Panc1 (cell line): ENCODE data around the gene CBX2. TPM values are rescaled to one million over a fixed set of nuclear protein-coding genes. Genes with fewer than 3 reads are reported as not detected.
A peak's percentile ranks its signal among the peaks of the same experiment; 100 is the strongest.

Experiments
- ATAC-seq: fragments of 200-7000 bp; cut with Tn5 transposase; 2 replicates; pipeline ENCODE4 v1.9.1; 2020; ENCODE audit warnings: mild to moderate bottlenecking, moderate library complexity
- BruUV-seq: library from RNA; stranded (reverse); fragments of 400-500 nt; replicated peaks from 2 replicates; lab custom pipeline; 2021; lab: Mats Ljungman, UMichigan
- CTCF ChIA-PET: fragments of 300-600 bp; sonication (Branson Sonifier 250); formaldehyde crosslinking; loops from one replicate; lab custom pipeline; 2022; ENCODE audit warnings: antibody characterized with exemption; lab: Charles Lee
- POLR2A ChIA-PET: fragments of 300-600 bp; sonication (Branson Sonifier 250); formaldehyde crosslinking; loops from one replicate; lab custom pipeline; 2022; ENCODE audit warnings: antibody characterized with exemption; lab: Charles Lee
- DNase-seq: peaks from one replicate; pipeline ENCODE4 v3.0.0-alpha.2; 2010; ENCODE audit warnings: low read depth, low spot score
- H3K27ac ChIP-seq: 2 replicates; pipeline ENCODE4 v1.5.1; 2011; ENCODE audit warnings: mild to moderate bottlenecking, low read length, inconsistent platforms
- H3K27me3 ChIP-seq: fragments of 200-500 bp; sonication (Bioruptor generic); 2 replicates; pipeline ENCODE4 v1.6.0; 2014; ENCODE audit warnings: low read length, inconsistent platforms; ENCODE audit not compliant: control insufficient read depth, insufficient read depth
- H3K36me3 ChIP-seq: fragments of 200-500 bp; sonication (Bioruptor generic); 2 replicates; pipeline ENCODE4 v1.5.1; 2014; ENCODE audit warnings: inconsistent platforms, mild to moderate bottlenecking, low read length, moderate library complexity; ENCODE audit not compliant: control insufficient read depth, insufficient read depth
- H3K4me1 ChIP-seq: 2 replicates; pipeline ENCODE4 v1.5.1; 2011; ENCODE audit warnings: inconsistent platforms, mild to moderate bottlenecking, low read length, moderate library complexity; ENCODE audit not compliant: control insufficient read depth, insufficient read depth
- H3K4me3 ChIP-seq, 2 experiments: 2 replicates each; pipeline ENCODE4 v1.5.1; 2011 to 2012; ENCODE audit warnings: low read depth in 2 of 2, low read length in 2 of 2, mild to moderate bottlenecking in 2 of 2, inconsistent platforms in 1 of 2, moderate library complexity in 1 of 2
- H3K9me3 ChIP-seq: fragments of 200-500 bp; sonication (Bioruptor generic); 2 replicates; pipeline ENCODE4 v1.5.1; 2014; ENCODE audit warnings: low read depth, mild to moderate bottlenecking, inconsistent platforms, low read length, moderate library complexity; ENCODE audit not compliant: control insufficient read depth, insufficient read depth
- CTCF ChIP-seq: fragments of 450-650 bp; IDR thresholded peaks from 2 replicates; pipeline ENCODE4 v1.5.1; 2017; ENCODE audit warnings: mild to moderate bottlenecking
- POLR2AphosphoS5 ChIP-seq: IDR thresholded peaks from 2 replicates; pipeline ENCODE4 v1.6.1; 2012; ENCODE audit warnings: mild to moderate bottlenecking, low read depth, low read length, moderate library complexity
- REST ChIP-seq, 2 experiments: IDR thresholded peaks; 2 replicates each; pipeline ENCODE4 v1.6.1; 2011 to 2012; ENCODE audit warnings: low read depth in 2 of 2, control low read depth in 1 of 2, low read length in 1 of 2, mild to moderate bottlenecking in 1 of 2, moderate library complexity in 1 of 2; ENCODE audit not compliant: insufficient read depth in 1 of 2
- SIN3A ChIP-seq: IDR thresholded peaks from 2 replicates; pipeline ENCODE4 v1.6.1; 2012; ENCODE audit warnings: low read depth, mild to moderate bottlenecking, low read length, moderate library complexity, borderline replicate concordance; ENCODE audit not compliant: insufficient read depth
- TCF7L2 ChIP-seq: IDR thresholded peaks from 2 replicates; pipeline ENCODE4 v1.6.1; 2011; ENCODE audit warnings: mild to moderate bottlenecking, low read depth, low read length, inconsistent platforms
- in situ Hi-C: cut with HindIII; loops from 2 replicates; pipeline ENCODE4 v1.10.0; 2016; ENCODE audit warnings: low sequenced_read_pairs, low pct_unique_long_range_greater_than_20kb
- intact Hi-C: fragments of 100-400 bp; cut with micrococcal nuclease; formaldehyde crosslinking; loops from one replicate; pipeline ENCODE4 v1.10.0; 2022; ENCODE audit not compliant: unreplicated experiment
- total RNA-seq: library from RNA; stranded (reverse); gene quantifications from one replicate; pipeline ENCODE4 v1.2.1, GENCODE V29; 2021; ENCODE audit not compliant: unreplicated experiment

Gene CBX2
- total RNA-seq, 1 experiment from 2014 or later: 9.0 TPM

DNA sequence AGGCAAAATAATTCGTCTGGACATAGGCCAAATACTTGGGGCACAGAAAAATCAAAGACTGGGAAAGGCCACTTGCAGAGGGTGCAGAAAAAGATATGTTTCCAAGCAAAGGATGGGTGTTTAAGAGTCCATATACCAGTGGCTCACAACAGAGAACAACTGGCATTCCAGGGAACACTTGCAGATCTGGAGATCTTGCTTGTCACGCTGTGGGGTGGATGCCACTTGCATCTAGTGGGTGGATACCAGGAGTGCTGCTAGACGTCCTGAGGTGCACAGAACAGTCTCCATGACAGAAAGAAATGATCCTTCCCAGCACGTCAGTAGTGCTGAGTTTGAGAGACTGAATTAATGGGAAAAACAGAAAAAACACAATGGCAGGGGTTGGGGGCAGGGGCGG is 10.5 kb downstream of the CBX2 start:
- H3K9me3 ChIP-seq: no peaks in the 10 kb centered on the region
- H3K36me3 ChIP-seq: no peaks in the 10 kb centered on the region
- H3K27me3 ChIP-seq: no peaks in the 10 kb centered on the region
- intact Hi-C loops: no loop called here
- TF ChIP-seq TCF7L2 (no peak), SIN3A (no peak), POLR2AphosphoS5 (no peak), CTCF (no peak), REST (IDR thresholded peaks at IDR 0.05; ENCODE audit: insufficient read depth in 1 of 2, low read depth in 2 of 2, low read length in 1 of 2) (no peak)
- H3K27ac ChIP-seq: no peak overlapping the region
- ATAC-seq (no peak), DNase-seq (no peak)
- in situ Hi-C loops: loop anchor here (25.0 kb wide), 1 partner anchor 199 kb away; no protein-coding TSS in a partner anchor
- POLR2A ChIA-PET: no interaction called here
- CTCF ChIA-PET: no interaction called here
- peaks cover 3% of the 10 kb centered on the region for H3K4me1 ChIP-seq
- BruUV-seq: no TSS peak
- no peak overlapping the region for H3K4me3 ChIP-seq

DNA sequence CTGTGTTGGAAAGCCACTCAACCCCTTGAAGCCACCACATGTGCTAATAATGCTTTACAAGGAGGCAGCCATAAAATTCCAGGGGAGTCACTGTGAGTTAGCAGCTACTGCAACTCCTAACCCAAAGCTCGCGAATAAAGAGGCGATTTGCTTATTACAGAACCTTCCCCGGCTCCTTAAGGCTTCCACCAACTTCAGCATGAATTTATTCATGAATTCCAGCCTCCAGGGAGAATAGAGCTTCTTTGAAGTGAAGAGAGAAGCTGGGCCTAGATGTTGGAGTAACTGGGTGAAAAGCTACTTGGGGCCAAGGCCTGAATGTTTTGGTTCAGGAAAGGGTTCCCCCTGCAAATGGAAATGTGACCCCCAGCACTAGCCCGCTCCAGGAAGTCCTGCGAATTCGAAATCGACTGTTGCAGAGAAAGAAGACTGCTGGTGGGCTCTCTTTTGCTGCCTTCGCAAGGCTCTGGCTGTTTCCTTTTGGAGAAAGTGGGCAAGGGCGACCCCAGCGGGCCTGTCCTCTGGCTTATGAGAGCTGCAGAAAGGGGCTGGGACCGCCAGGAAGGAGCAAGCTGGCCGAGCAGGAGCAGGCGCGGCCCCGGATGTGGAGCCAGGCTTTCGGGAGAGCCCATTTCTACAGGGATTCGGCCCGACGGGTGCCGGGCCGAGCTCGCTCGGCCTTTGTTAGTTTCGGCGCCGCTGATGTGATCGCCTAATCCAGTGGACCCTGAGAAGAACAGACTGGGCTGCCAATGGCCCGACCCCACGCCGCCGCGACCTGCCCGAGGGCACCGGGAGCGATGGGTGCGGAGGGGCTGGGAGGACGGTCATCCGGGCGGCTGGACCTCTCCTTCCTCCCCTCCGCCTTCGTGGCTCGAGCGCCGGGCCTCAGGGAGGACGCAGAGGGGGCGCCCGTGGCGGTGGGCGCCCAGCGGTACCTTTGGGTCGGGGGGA is 11.3 kb downstream of the CBX2 start:
- ChIA-PET POLR2A (no interaction called here), CTCF (interaction anchor here (0.6 to 1.0 kb wide), 3 partner anchors 44 to 47 kb away, joined by 3 to 4 read pairs (median 3); no protein-coding TSS in a partner anchor)
- no TSS peak for BruUV-seq
- in situ Hi-C loops: loop anchor here (25.0 kb wide), 1 partner anchor 198 kb away; no protein-coding TSS in a partner anchor
- no peak for TF ChIP-seq REST (IDR thresholded peaks at IDR 0.05; ENCODE audit: insufficient read depth in 1 of 2, low read depth in 2 of 2, low read length in 1 of 2)
- ATAC-seq (peak; percentile 1; the same call in 1 of the 2 replicates), DNase-seq (no peak)
- Histone ChIP-seq H3K9me3 (no peaks in the 10 kb centered on the region), H3K27me3 (no peaks in the 10 kb centered on the region), H3K27ac (no peak overlapping the region), H3K4me3 (no peak overlapping the region; a peak in 1 of 4 replicates), H3K36me3 (no peaks in the 10 kb centered on the region), H3K4me1 (peaks cover 10% of the 10 kb centered on the region)
- intact Hi-C loops: no loop called here
